HG03045 (cell line): ENCODE results near the gene PER1.

Experiments used
- ATAC-seq: cut with Tn5 transposase; IDR thresholded peaks from one replicate; pipeline ENCODE4 v1.9.1; 2021; ENCODE audit warnings: mild to moderate bottlenecking, moderate library complexity; ENCODE audit not compliant: unreplicated experiment

The PER1 gene

GRCh38 chr17:8096541-8096940 lies 55.7 kb downstream of the PER1 start:
- no peak for ATAC-seq

DNA sequence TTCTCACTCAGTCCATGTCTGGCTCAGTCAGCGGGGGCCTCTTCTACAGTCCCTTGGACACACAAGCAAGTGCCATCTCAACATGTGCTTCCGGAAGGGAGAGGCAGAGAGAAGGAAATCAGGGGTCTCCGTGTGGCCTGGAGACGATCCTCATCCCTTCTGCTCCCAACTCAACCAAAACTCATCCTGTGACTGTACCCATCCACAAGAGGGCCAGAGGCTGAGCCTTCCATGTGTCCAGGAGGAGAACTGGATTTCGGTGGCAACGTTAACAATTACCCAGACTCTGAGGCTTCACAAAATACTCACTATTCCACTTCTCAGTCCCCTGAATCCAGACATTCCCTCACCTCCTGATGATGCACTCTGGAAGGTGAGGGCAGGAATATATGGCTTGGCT lies 56.8 kb downstream of the PER1 start:
- no peak for ATAC-seq

DNA sequence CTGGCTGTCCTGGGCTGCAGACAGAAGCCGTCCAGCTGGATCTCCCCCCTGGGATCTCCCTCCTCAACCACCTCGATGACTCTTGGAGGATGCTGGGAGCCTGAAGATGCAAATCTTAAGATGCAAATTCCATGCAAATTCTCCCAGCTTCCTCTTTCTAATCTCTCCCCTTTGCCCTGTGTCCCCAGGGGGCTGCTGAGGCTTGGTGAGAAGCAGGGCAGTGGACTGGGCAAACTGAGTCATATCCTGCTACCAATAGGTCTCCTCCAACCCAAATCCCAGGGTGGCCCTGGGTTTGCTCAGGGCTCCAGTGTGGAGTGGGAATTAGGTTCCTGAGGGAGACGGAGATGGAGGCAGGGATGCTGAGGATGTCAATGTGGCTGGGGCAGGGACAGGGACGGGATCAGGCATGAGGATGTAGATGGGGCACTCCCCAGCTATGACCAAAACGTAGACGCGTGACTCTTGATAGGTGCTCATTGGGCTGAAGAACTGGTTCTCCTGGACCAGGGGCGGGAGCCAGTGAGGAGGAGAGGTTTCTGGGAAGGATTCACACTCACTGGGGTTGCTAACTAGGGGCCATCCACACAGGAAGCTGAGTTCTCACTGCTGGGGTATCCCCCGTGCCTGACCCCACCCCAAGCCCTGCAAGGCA lies 61.0 kb downstream of the PER1 start:
- ATAC-seq = no peak
